GM18498 (cell line): ENCODE data around the gene ABHD17A.
"Not testable (repeated sequence)": the region's sequence is repeated elsewhere in the genome, so short reads cannot be mapped to it uniquely, and the experiment has no call there.

ENCODE experiments used
- ATAC-seq: cut with Tn5 transposase; IDR thresholded peaks from one replicate; pipeline ENCODE4 v1.9.1; 2021; ENCODE audit warnings: mild to moderate bottlenecking, moderate library complexity; ENCODE audit not compliant: unreplicated experiment

ABHD17A gene

GRCh38 chr19:1882089-1882785 is 3.1 kb downstream of the ABHD17A start:
- ATAC-seq, result no peak

GRCh38 chr19:1881393-1882088 is 3.8 kb downstream of the ABHD17A start:
- ATAC-seq, result not testable (repeated sequence)

- no peak for ATAC-seq
These were observed 4.5 kb downstream of the ABHD17A start for GRCh38 chr19:1880611-1881392.

- not testable (repeated sequence) for ATAC-seq
These were observed 5.3 kb downstream of the ABHD17A start for GRCh38 chr19:1879982-1880381.

- ATAC-seq, result not testable (repeated sequence)
These were observed 6.7 kb downstream of the ABHD17A start for GRCh38 chr19:1878583-1878982.

GRCh38 chr19:1877280-1877660 is 8.0 kb downstream of the ABHD17A start:
- not testable (repeated sequence) for ATAC-seq

DNA sequence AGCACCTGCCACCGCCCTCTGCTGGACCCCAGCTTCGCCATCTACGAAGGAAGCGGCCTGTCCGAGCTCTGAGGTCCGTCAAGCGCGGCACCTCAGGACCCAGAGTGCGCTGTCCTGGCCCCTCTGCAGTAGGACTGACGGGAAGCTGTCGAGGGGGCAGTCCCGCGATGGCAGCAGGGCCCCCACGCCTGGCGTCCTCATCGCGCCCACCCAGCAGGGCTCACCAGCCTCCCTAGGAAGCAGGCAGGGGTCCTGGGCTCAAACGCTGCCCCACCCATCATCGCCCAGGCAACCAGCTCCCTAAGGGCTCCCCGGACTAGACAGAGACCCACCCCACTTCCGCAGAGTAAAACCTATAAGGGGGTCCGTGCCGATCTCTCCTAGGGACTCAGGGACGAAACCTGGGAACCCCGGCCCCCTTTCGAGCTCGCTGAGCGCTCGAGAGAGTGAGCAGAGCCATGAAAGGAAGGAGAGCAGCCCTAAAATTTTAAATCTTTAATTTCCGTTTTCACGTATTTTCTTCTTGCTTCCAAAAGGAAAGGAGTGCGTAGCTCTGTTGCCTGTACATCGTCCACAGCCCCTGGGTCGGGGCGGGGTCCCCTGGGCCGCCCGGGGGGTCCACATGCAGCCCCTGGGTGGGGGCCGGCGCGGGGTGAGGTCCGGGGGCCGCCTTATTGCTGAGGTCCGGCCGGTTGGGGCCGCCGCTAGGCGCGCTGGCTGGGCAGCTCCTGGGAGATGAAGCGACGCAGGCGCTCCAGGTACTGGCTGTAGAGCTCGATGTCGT is 8.6 kb downstream of the ABHD17A start:
- ATAC-seq, result peak; percentile 10

- ATAC-seq, result peak; percentile 85
These were observed 9.4 kb downstream of the ABHD17A start for GRCh38 chr19:1875646-1876495.

- ATAC-seq, result peak; percentile 3
These were observed 10.0 kb downstream of the ABHD17A start for GRCh38 chr19:1875265-1875645.

DNA sequence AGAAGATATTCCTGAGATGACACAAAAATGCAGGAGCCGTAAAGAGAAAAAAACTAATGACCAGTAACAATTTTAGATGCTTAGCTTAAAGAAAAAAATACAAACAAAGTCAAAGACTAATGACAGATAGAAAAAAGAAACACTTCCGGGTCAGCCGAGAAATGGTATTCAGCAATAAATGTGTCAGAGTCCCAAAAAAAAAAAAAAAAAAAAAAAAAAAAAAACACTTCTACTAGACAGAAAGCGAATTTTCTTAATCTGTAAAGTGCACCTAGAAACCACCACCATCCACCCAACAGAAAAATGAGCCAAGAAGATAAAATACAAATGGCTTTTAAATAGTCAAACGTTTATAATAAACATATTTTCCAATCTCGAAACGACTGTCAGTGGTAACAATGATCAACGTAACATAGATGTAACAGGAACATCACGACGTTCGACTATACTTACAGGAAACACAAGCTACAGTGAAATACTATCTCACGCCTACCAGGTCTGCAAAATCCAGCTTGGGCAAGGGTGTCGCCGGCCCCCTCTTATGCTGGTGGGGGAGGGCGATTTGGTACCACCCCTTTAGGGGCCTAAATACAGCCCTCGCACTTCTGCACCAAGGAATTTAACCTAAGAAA is 10.6 kb downstream of the ABHD17A start:
- no peak for ATAC-seq

DNA sequence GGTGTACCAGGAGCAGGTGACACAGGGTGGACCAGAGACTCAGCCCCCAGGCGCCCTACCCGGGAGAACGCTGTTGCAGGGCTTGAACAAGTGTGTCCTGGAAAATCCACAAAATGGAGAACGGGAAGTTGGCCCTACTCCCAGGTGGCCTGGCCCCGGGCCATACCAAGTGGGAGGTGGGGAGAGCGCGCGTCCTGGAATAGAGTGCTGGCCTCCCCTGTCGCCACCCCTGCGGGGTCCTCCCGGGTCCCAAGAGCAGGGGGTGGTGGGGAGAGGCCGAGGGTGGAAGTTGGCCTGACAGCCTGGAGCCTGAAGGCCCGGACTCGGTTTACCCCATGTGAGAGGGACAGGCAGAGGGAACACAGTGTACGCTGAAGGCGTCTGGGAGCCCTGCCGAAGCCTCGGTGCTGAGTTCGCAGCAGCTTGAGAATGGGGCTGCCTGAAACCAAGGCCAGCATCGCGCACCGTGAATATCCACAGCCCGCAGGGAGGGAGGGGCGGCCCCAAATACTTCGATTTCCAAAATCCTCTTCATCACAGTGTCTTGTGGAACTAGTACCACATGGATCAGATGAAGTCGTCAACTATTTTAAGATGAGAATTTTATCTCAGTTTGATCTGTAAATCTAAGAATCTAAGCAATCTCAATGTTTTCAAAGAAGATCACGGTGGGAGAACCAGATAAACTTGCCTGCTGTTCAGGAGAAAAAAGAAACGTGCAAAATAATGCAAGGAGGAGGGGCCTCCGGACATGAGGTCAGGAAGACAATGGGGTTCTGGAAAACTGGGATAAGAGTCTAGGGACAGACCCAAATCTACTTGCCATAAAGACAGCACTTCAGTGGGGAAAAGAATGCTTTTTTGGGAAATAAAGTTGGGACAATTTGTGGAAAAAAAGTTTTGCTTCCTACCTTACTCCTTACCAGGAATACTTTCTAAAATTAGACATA is 11.5 kb downstream of the ABHD17A start:
- ATAC-seq, result no peak

DNA sequence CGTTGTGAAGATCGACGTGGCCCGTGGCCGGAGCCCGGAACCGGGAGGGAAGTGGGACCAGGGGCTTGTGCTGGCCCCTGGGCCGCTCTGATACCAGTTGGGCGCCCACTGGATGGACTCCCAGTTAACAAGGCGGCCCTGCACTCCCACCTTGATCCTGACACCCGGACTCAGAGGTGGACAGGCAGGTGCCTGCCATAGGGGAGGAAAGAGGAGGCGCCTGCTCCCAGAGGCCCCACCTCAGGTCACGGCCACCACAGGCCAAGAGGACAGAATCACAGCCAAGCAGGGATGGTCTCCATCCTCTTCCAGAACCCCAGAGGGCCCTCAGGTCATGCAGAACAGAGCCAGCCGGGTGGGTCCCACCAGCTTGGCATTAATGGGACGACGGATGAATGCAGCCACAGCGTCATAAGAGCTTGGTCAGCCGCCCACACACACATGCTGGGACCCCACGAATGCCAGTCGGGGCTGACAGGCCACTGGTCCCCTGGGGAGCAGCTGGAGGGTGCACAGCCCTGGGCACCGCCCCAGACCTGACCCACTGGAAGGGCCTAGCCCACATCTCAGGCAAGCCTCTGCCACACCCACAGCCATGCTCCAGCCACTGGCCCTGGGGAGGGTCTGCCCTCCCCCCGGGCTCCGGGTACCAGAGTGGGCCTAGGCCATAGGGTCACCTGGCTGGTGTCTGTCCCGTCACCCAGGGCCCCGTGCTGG is 12.3 kb downstream of the ABHD17A start:
- ATAC-seq, result no peak

- ATAC-seq, result no peak
These were observed 13.7 kb downstream of the ABHD17A start for GRCh38 chr19:1871630-1872029.

DNA sequence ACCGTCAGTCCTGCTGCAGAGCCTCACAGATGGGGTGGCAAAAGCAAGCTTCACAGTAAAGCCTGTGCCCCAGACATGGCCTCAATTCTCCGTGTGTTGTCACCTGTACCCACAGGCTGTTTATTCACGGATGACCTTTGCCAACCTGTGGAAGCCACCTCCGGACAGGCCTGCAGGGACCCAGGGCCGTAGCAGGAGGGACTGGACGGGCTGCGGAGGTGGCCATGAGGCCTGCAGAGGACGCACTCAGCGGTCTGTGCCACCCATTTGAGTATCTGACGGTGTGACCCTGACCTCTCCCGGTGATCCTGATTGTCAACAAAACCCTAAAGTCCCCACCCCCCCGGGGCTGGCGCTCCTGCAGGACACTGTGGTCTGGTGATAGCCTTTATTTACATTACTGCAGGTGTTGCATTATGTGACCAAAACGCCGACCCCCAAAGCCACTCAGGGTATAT is 14.1 kb downstream of the ABHD17A start:
- no peak for ATAC-seq

GRCh38 chr19:1868971-1869370 is 16.3 kb downstream of the ABHD17A start:
- ATAC-seq, result no peak

- ATAC-seq, result no peak
These were observed 18.0 kb downstream of the ABHD17A start for GRCh38 chr19:1867349-1867724.

GRCh38 chr19:1866693-1867348 is 18.5 kb downstream of the ABHD17A start:
- ATAC-seq, result no peak
